IPS-11a (cell line): ENCODE results near the gene FAM118B.

Experiments
- H3K4me3 ChIP-seq: one replicate; pipeline ENCODE4 v1.5.1; 2013; ENCODE audit warnings: low read depth, low read length, control low read depth

Gene FAM118B

DNA sequence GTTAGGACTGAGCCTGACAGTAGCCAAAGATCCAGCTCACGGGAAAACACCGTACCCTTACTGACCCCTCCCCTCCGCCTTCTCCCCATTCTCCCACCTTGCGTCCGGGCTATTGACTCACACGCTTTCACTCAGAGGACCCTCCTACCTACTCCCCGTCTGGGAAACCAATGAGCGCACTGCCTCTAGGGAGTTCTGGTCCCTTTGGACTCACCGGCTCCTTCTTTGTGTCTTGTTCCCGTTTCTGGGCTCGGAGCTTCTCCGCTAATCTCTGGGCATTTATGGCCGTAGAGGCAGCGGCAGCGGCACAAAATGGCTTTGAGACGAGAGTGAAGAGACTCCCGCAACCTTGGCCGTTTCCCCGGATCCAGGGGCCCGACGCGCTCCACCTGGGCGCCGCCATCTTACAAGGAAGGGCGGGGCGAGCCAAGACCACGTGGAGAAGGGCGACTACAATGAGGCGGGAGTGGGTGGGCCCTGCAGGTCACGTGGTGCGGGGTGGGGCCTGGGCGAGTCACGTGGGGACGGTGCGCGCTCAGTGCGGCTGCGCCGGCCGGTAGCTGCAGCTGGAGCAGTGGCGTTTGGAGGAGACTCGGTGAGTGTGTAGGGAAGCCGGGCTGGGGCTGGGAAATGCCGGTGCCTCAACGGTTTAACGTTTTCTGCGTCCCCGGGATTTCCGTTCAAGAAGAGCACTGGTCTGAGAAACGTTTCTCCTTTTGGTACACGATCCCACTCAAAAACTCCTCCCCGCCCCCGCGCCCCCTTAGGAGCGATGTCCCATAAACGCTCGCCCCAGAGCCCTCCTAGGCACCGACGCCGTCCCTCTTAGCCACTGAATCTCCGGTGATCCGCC is at the start of gene FAM118B, which contains the start of gene RPUSD4:
FAM118B (plus strand) TSS at position 547 of the 853 bp plus-strand sequence. CDS start 23,220 bp downstream, outside the sequence.
RPUSD4 (minus strand) TSS at position 415 of the 853 bp plus-strand sequence; CDS start at position 403, 12 bp downstream.
- H3K4me3 ChIP-seq, result peak within 1 kb of the TSS; percentile 98

GRCh38 chr11:126162306-126163030 is 49.1 kb upstream of the FAM118B start:
- H3K4me3 ChIP-seq, result no peak overlapping the region

- no peak overlapping the region for H3K4me3 ChIP-seq
These were observed 48.4 kb upstream of the FAM118B start for GRCh38 chr11:126163074-126163700.

- no peak overlapping the region for H3K4me3 ChIP-seq
These were observed 47.8 kb upstream of the FAM118B start for GRCh38 chr11:126163779-126164178.

DNA sequence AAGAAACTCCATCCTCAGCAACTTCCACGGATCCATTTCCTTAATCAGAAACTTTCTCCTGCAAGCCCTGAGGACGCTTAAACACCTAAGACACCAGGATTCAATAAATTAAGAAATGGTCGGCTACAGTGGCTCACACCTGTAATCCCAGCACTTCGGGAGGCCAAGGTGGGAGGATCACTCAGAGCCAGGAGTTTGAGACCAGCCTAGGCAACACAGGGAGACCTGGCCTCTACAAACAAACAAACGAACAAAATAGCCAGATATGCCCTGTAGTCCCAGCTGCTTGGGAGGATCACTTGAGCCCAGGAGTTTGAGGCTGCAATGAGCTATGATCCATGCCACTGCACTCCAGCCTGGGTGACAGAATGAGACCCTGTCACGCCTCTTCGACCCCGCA is 46.8 kb upstream of the FAM118B start:
- H3K4me3 ChIP-seq, result no peak overlapping the region

- H3K4me3 ChIP-seq, result no peak overlapping the region
These were observed 46.3 kb upstream of the FAM118B start for GRCh38 chr11:126165311-126165720.

GRCh38 chr11:126165757-126166156 is 45.8 kb upstream of the FAM118B start:
- no peak overlapping the region for H3K4me3 ChIP-seq

DNA sequence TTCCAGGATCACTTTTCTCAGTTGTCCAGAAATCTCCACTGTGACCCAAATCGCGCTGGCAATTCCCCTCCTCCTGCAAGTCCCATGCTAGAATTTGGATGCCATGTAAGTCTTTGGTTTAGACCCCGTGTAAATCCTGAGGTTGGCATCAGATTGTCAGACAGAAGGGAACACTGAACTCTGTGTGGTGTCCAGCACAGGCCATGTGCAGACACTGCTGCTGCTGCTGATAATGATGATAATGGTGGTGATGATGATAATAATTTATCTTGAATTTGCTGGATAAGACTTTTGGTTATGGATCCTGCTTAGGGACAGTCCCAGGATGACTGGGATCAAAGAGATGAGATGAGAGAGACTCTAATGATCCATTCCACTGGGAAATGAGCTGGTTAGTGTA is 45.2 kb upstream of the FAM118B start:
- H3K4me3 ChIP-seq, result no peak overlapping the region

DNA sequence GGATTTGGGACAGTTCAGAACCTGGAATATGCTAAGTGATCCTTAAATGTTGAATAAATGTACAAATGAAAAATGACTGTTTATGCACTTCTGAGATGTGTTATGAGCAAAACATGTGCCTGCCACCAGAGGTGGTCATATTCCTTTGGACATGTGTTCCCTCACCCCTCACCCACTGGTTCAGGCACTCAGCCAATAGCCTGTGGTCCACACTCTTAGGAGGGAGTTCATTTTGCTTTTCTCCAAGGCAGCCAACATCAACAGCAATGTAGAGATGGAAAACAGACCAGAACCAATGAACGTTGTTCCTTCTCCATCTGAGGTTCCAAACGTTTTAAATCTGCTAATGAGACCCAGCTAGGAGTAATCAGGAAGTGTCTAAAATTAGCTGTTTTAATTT is 44.1 kb upstream of the FAM118B start:
- no peak overlapping the region for H3K4me3 ChIP-seq

GRCh38 chr11:126169291-126169690 is 42.3 kb upstream of the FAM118B start:
- no peak overlapping the region for H3K4me3 ChIP-seq

DNA sequence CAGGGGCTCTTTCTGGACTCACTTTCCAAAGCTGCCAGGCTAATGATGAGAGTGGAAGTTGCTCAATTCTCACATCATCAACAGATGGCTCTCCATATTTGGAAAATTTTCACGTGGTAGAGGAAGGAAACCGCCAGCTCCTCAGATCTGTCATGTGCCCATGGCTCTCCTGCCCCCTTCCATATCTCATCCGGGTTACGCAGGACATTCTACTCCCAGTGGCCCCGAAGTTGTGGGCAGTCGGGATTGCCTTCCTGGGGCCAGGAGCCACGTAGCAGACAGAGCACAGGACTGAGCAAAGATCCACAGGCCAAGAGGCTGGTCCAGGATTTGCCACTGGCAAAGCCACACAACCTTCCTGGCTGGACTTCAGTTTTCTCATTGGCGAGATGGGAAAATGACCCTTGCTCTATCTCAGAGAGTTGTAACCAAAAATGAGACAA is 39.0 kb upstream of the FAM118B start:
- H3K4me3 ChIP-seq, result no peak overlapping the region

DNA sequence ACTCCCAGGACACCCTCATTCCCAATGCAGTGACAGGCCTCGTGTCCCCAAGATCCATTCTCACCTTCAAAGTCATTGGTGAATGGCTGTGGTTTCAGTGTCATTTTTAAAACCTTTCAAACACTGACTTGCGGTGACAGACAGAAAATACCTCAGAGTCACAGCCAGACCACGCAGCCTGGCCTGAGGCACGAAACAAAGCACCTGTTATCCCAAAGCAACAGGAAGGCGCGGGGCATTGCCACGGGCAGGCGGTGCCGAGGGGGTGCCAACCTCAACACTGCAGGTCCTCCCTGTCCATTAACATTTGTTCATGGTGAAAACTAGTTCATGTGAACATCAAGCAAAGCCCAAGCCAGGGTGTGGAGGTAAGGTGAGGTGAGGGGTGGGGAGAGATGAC is 38.3 kb upstream of the FAM118B start:
- H3K4me3 ChIP-seq, result no peak overlapping the region

- H3K4me3 ChIP-seq, result no peak overlapping the region
These were observed 36.8 kb upstream of the FAM118B start for GRCh38 chr11:126174816-126175215.

- H3K4me3 ChIP-seq, result no peak overlapping the region
These were observed 36.2 kb upstream of the FAM118B start for GRCh38 chr11:126175393-126175792.

DNA sequence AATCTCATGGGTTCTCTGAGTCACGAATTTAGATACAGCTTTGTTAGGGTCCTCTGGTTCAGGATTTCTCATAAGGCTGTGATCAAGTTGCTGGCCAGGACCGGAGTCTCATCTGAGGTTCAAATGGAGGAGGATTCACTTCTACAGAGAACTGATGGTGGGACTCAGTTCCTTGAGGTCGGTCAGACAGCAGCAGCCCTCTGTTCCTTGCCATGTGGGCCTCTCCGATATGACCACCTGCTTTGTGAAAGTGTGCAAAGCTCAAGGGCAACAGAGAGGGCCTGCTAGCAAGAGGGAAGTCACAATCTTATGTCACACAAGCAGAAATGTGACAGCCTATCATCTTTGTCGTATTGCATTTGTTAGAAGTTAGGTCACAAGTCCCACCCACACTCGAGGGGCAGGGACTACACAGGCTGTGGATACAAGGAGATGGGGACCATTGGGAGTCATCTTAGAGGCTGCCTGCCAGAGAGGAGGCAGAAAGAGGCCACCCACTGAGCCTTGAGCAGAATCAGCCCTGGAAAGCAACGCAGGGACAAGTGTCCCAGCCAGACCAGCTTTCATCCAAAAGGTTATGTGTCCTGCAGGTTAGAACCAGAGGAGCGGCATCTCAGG is 34.6 kb upstream of the FAM118B start:
- no peak overlapping the region for H3K4me3 ChIP-seq

DNA sequence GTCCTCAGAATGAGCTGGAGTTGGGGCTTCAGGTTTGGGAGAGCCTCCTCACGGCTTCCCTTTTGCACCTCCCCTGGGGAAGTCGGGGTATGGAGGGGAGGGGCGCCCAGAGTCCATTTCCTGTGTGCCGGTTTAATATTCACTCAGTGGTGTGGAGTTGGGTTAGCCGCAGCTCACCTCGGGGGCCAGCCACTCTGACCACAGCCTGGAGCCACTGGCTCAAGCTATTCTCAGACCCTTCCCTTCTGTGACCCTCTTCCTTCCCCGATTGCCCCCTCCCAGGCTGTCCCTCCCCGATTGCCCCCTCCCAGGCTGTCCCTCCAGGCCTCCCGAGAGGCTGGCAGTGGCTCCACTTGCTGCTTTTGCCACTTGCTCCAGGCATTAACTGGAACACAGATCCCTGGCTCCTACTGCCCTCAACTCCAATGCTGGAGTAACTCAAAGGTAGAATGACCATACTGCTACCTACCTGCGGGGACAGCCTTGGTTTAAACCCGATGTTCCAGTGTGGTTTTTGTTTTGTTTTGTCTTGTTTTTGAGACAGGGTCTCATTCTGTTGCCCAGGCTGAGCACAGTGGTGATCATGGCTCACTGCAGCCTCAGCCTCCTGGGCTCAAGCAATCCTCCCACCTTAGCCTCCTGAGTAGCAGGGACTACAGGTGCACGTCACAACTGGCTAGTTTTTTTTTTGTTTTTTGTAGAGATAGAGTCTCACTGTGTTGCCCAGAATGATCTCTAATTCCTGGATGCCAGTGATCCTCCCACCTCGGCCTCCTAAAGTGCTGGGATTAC is 29.4 kb upstream of the FAM118B start:
- no peak overlapping the region for H3K4me3 ChIP-seq

- H3K4me3 ChIP-seq, result no peak overlapping the region
These were observed 28.7 kb upstream of the FAM118B start for GRCh38 chr11:126182787-126183445.

GRCh38 chr11:126185259-126186024 is 26.1 kb upstream of the FAM118B start:
- no peak overlapping the region for H3K4me3 ChIP-seq
